OCI-LY3 (cell line): Measurements from ENCODE around the gene MAFG.
"Not testable (repeated sequence)": the region's sequence is repeated elsewhere in the genome, so short reads cannot be mapped to it uniquely, and the experiment has no call there.

Source experiments
- H2AFZ ChIP-seq: fragments of 200-600, 300-600 bp; shearing (Covaris generic); 2 replicates; pipeline ENCODE4 v1.6.0; 2014; ENCODE audit warnings: antibody characterized with exemption, low read depth, low read length
- H3K27ac ChIP-seq: fragments of 200-600, 300-600 bp; sonication (generic); 2 replicates; pipeline ENCODE4 v1.5.1; 2014; ENCODE audit warnings: mild to moderate bottlenecking, low read length, moderate library complexity, mixed read lengths
- H3K27me3 ChIP-seq: fragments of 200-600, 300-600 bp; sonication (generic); 2 replicates; pipeline ENCODE4 v1.6.1; 2014; ENCODE audit warnings: low read depth, low read length, mixed read lengths
- H3K36me3 ChIP-seq: fragments of 200-600, 300-600 bp; sonication (generic); replicated peaks from 2 replicates; pipeline ENCODE3; 2014; ENCODE audit warnings: low read depth, low read length, mixed read lengths
- H3K4me1 ChIP-seq: fragments of 300-600, 200-600 bp; sonication (generic); 2 replicates; pipeline ENCODE4 v1.6.1; 2014; ENCODE audit warnings: low read length, mixed read lengths
- H3K4me2 ChIP-seq: fragments of 200-600, 300-600 bp; sonication (generic); 2 replicates; pipeline ENCODE4 v1.6.1; 2014; ENCODE audit warnings: low read length, mixed read lengths
- H3K4me3 ChIP-seq: fragments of 300-600, 200-600 bp; sonication (generic); 2 replicates; pipeline ENCODE4 v1.5.1; 2014; ENCODE audit warnings: antibody characterized with exemption, mild to moderate bottlenecking, low read length, moderate library complexity
- H3K79me2 ChIP-seq: fragments of 300-600, 200-600 bp; shearing (Covaris generic); 2 replicates; pipeline ENCODE4 v1.6.1; 2014; ENCODE audit warnings: mild to moderate bottlenecking, low read length, mixed read lengths
- H3K9ac ChIP-seq: fragments of 300-600, 200-600 bp; shearing (Covaris generic); 2 replicates; pipeline ENCODE4 v1.6.0; 2014; ENCODE audit warnings: mild to moderate bottlenecking, low read length, moderate library complexity
- H3K9me3 ChIP-seq: fragments of 200-600, 300-600 bp; shearing (Covaris generic); 2 replicates; pipeline ENCODE4 v1.6.1; 2014; ENCODE audit warnings: low read length, mixed read lengths; ENCODE audit not compliant: insufficient read depth
- H4K20me1 ChIP-seq: fragments of 200-600, 300-600 bp; sonication (generic); 2 replicates; pipeline ENCODE4 v1.6.1; 2016; ENCODE audit warnings: low read length, mixed read lengths; ENCODE audit not compliant: insufficient read depth
- CTCF ChIP-seq: fragments of 200-600, 300-600 bp; sonication (generic); IDR thresholded peaks from 2 replicates; pipeline ENCODE4 v1.5.1; 2014; ENCODE audit warnings: antibody characterized with exemption, low read length, low read depth
- EZH2phosphoT487 ChIP-seq: fragments of 200-600 bp; shearing (Covaris generic); IDR thresholded peaks from 2 replicates; pipeline ENCODE4 v1.6.1; 2018; ENCODE audit warnings: antibody characterized with exemption, mixed run types, low read depth

MAFG gene

DNA sequence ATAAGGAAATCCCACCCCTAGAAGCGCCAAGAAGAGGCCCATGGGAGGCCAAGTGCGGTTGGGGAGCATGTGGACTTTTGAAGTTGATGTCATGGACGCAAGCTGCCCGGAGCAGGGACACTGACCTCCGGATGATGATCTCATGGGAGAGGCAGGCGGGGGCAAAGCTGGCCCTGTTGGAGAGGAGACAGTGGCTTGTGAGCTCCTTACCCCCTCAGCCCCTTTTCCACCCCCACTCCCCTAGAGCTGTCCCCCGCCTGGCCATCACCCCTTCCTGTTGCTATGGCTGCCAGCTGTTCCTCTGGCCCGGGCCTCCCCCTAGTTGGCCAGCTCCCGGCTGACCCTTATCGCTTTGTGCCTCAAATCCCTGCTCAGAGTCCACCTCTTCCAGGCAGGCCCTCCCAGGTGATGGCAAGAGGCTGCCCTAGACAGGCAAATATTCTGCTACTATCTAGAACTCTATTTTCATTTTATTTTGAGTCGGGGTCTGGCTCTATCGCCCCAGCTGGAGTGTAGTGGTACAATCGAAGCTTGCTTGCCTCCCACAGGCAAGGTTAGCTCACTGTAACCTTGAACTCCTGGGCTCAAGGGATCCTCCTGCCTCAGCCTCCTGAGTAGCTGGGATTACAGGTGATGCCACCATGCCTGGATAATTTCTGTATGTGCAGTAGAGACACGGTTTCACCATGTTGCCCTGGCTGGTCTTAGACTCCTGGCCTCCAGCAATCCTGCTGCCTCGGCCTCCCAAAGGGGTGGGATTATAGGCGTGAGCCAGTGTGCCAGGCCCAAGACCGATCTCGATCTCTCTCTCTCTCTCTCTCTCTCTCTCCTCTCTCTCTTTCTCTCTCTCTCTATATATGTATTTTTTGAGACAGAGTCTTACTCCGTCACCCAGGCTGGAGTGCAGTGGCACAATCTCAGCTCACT lies 26.9 kb upstream of the MAFG start:
- no peak overlapping the region for H2AFZ ChIP-seq
- no peaks in the 10 kb centered on the region for H3K4me1 ChIP-seq
- H3K4me2 ChIP-seq = no peak overlapping the region
- TF ChIP-seq CTCF (no peak), EZH2phosphoT487 (no peak)
- H3K27me3 ChIP-seq = no peaks in the 10 kb centered on the region
- H4K20me1 ChIP-seq = no peaks in the 10 kb centered on the region
- no peaks in the 10 kb centered on the region for H3K9me3 ChIP-seq
- H3K9ac ChIP-seq = no peak overlapping the region
- no peak overlapping the region for H3K27ac ChIP-seq
- H3K4me3 ChIP-seq = no peak overlapping the region
- no peaks in the 10 kb centered on the region for H3K36me3 ChIP-seq
- no peaks in the 10 kb centered on the region for H3K79me2 ChIP-seq

DNA sequence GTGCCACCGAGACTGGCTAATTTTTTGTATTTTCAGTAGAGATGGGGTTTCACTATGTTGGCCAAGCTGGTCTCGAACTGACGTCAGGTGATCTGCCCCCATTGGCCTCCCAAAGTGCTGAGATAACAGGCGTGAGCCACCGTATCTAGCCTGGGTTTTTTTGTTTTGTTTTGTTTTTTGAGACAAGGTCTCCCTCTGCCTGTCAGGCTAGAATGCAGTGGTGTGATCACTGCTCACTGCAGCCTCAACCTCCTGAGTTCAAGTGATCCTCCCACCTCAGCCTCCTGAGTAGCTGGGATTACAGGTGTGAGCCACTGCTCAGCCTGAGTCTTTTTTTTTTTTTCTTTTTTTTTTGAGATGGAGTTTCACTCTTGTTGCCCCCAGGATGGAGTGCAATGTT lies 25.9 kb upstream of the MAFG start:
- H3K4me3 ChIP-seq, H3K4me1 ChIP-seq, H3K27ac ChIP-seq, H3K36me3 ChIP-seq, H3K9me3 ChIP-seq, H4K20me1 ChIP-seq, H2AFZ ChIP-seq, H3K9ac ChIP-seq, H3K4me2 ChIP-seq, H3K27me3 ChIP-seq, H3K79me2 ChIP-seq: not testable (repeated sequence)

DNA sequence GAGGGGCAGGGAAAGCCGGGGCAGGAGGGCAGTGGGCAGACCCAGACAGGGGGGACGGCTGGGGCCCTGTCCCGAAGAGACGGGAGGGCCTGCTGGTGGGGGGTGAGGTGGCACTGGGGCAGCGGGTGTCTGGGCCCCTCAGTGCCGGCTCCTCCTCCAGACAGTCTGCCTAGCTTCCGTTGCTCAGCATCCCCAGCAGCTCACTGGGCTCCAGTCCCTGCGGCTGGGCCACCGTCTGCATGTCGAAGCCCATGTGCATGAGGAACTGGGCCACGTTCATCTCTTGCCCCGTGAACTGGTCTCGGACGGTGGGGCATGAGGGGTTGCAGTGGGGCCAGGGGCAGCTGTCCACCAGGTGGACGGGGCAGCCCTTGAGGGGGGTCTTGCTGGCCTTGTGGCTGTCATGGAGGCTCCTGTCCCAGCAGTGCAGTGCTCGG lies 25.3 kb upstream of the MAFG start:
- no peak overlapping the region for H3K9ac ChIP-seq
- H3K9me3 ChIP-seq = no peaks in the 10 kb centered on the region
- no peak overlapping the region for H3K27ac ChIP-seq
- no peaks in the 10 kb centered on the region for H3K79me2 ChIP-seq
- no peak overlapping the region for H3K4me3 ChIP-seq
- no peak overlapping the region for H3K4me2 ChIP-seq
- H3K36me3 ChIP-seq = no peaks in the 10 kb centered on the region
- TF ChIP-seq EZH2phosphoT487 (no peak), CTCF (no peak)
- no peak overlapping the region for H2AFZ ChIP-seq
- no peaks in the 10 kb centered on the region for H4K20me1 ChIP-seq
- no peaks in the 10 kb centered on the region for H3K4me1 ChIP-seq
- H3K27me3 ChIP-seq = no peaks in the 10 kb centered on the region

DNA sequence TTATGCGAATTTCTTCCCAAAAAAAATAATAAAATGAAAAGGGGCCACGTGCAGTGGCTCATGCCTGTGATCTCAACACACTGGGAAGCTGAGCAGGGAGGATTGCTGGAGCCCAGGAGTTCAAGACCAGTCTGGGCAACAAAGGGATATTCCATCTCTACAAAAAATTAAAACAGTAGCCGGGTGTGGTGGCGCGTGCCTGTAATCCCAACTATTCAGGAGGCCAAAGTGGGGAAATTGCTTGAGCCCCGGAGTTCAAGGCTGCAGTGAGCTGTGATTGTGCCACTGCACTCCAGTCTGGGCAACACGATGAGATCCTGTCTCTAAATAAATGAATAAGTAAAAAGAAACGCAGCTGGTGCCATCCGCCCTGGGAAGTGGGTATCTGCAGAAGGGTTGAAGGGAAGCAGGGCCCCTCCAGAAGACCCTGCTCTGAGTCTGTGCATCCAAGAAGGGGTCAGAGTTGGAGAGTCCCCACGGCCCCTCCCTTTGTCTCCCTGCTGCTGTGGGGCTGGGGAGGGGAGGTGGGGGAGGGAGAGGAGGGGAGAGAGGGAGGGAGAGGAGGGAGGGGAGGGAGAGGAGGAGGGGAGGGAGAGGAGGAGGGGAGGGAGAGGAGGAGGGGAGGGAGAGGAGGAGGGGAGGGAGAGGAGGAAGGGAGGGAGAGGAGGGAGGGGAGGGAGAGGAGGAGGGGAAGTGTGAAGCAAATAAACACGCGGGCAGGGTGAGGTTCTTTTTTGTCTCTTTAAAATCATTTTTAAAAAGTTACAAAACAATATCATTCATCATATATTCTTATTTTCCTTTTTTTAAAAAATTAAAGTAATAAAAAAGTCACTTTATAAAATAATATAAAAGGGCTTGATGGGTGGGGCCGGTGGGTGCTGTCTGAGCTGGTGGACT lies 24.5 kb upstream of the MAFG start:
- no peak overlapping the region for H3K9ac ChIP-seq
- H3K27ac ChIP-seq = no peak overlapping the region
- no peak overlapping the region for H3K4me2 ChIP-seq
- no peaks in the 10 kb centered on the region for H3K27me3 ChIP-seq
- no peak overlapping the region for H3K4me3 ChIP-seq
- no peaks in the 10 kb centered on the region for H3K36me3 ChIP-seq
- no peaks in the 10 kb centered on the region for H4K20me1 ChIP-seq
- no peak overlapping the region for H2AFZ ChIP-seq
- no peaks in the 10 kb centered on the region for H3K4me1 ChIP-seq
- no peak for TF ChIP-seq EZH2phosphoT487
- no peak for TF ChIP-seq CTCF
- H3K9me3 ChIP-seq = no peaks in the 10 kb centered on the region
- H3K79me2 ChIP-seq = no peaks in the 10 kb centered on the region
